HL-60/S4 (cell line): ENCODE measurements around the gene PEX11G.

Experiments used
- in situ Hi-C: fragments of 300-500 bp; cut with MboI; formaldehyde crosslinking; loops from 2 replicates; pipeline ENCODE4 v1.14.3; 2022; ENCODE audit warnings: low sequenced_read_pairs

Gene PEX11G

GRCh38 chr19:7488736-7489353 is at the start of gene PEX11G:
Gene PEX11G, minus strand, starts transcription at chr19:7489035. Its CDS starts 25 bp downstream, at chr19:7489010.
- in situ Hi-C loops: no loop called here

- in situ Hi-C loops: no loop called here
Measured at GRCh38 chr19:7535998-7536695, 47.3 kb upstream of the PEX11G start.

- in situ Hi-C loops: no loop called here
Measured at GRCh38 chr19:7535047-7535997, 46.5 kb upstream of the PEX11G start, which contains the start of gene PNPLA6. Gene PNPLA6, plus strand, starts transcription at chr19:7535717. Its CDS starts 72 bp downstream, at chr19:7535789.

- in situ Hi-C loops: no loop called here
Measured at GRCh38 chr19:7534531-7535046, 45.8 kb upstream of the PEX11G start.

GRCh38 chr19:7533925-7534480 is 45.2 kb upstream of the PEX11G start:
- in situ Hi-C loops: no loop called here

GRCh38 chr19:7533281-7533885 is 44.5 kb upstream of the PEX11G start:
- in situ Hi-C loops: no loop called here

- in situ Hi-C loops: no loop called here
Measured at GRCh38 chr19:7529610-7530490, 41.0 kb upstream of the PEX11G start.

GRCh38 chr19:7529246-7529600 is 40.4 kb upstream of the PEX11G start:
- in situ Hi-C loops: no loop called here

GRCh38 chr19:7528522-7529245 is 39.8 kb upstream of the PEX11G start:
- in situ Hi-C loops: no loop called here

- in situ Hi-C loops: no loop called here
Measured at GRCh38 chr19:7528192-7528519, 39.3 kb upstream of the PEX11G start.

- in situ Hi-C loops: no loop called here
Measured at GRCh38 chr19:7527516-7528191, 38.8 kb upstream of the PEX11G start.

- in situ Hi-C loops: no loop called here
Measured at GRCh38 chr19:7526059-7526929, 37.5 kb upstream of the PEX11G start.

GRCh38 chr19:7524992-7525739 is 36.3 kb upstream of the PEX11G start:
- in situ Hi-C loops: no loop called here

- in situ Hi-C loops: no loop called here
Measured at GRCh38 chr19:7524523-7524922, 35.7 kb upstream of the PEX11G start.

GRCh38 chr19:7522923-7523667 is 34.3 kb upstream of the PEX11G start:
- in situ Hi-C loops: no loop called here
